Measurements from ENCODE around the gene PLK3. TPM values are rescaled to one million over a fixed set of nuclear protein-coding genes. Genes with fewer than 3 reads are reported as not detected.
"Not testable (repeated sequence)": the region's sequence is repeated elsewhere in the genome, so short reads cannot be mapped to it uniquely, and the experiment has no call there.

The PLK3 gene
- total and polyA plus RNA-seq, 10 of the 15 experiments (the other 5 are each of a cell fraction or from before 2014, with no cell fraction given), result 1.5 to 23.2 (median 12.1) TPM

GRCh38 chr1:44810762-44811105 is 10.6 kb downstream of the PLK3 start:
- in situ Hi-C loops (cut with MboI); intact Hi-C loops (cut with micrococcal nuclease; ENCODE audit: unreplicated experiment); H3K27me3 ChIP-seq (replicated peaks in 1 of 2; ENCODE audit: control insufficient read depth in 2 of 2, insufficient read depth in 2 of 2, low read length in 1 of 2); BruUV-seq (replicated peaks); H3K9me3 ChIP-seq (replicated peaks; ENCODE audit: control insufficient read depth, insufficient read depth, low read length); H2AFZ ChIP-seq (ENCODE audit: control insufficient read depth, low read depth, low read length); DNase-seq (ENCODE audit: low read depth, low spot score); H4K20me1 ChIP-seq (ENCODE audit: control insufficient read depth, insufficient read depth); H3K36me3 ChIP-seq (ENCODE audit: control insufficient read depth in 2 of 2, insufficient read depth in 2 of 2, low read length in 1 of 2); H3K4me3 ChIP-seq; H3K79me2 ChIP-seq (ENCODE audit: control insufficient read depth, insufficient read depth, low read length); ATAC-seq: not testable (repeated sequence)
- ChIA-PET SMC1A (ENCODE audit: uncharacterized antibody, unreplicated experiment) (interaction anchor here (4.6 kb wide), 1 partner anchor 9 kb away, joined by 52 read pairs; no protein-coding TSS in a partner anchor), POLR2A (interaction anchor here (0.7 to 5.1 kb wide), 6 partner anchors 8 to 493 kb away, joined by 3 to 51 read pairs (median 6); partner anchors contain the start of genes PLK3 and RNU5D-1), CTCF (interaction anchor here (1.0 to 1.8 kb wide), 3 partner anchors 8 to 80 kb away, joined by 3 to 11 read pairs (median 6); partner anchors contain the start of genes PLK3 and RNU5D-1), RAD21 (ENCODE audit: unreplicated experiment) (interaction anchor here (1.6 to 3.5 kb wide), 3 partner anchors 11 to 88 kb away, joined by 4 to 30 read pairs (median 21); partner anchors contain the start of gene PLK3)
- H3K4me1 ChIP-seq (ENCODE audit: control insufficient read depth, insufficient read depth, low read length), result peaks cover 52% of the 10 kb centered on the region
- H3K9ac ChIP-seq (ENCODE audit: control insufficient read depth, insufficient read depth, low read length), result peak overlapping the region; percentile 22; the same call in 1 of the 2 replicates
- 73% methylated on average over 4 of the region's 4 CpGs for WGBS (ENCODE audit: insufficient coverage, insufficient replicate concordance, low lambda C conversion rate, missing lambda C conversion rate)
- H3K4me2 ChIP-seq (ENCODE audit: control insufficient read depth, insufficient read depth), result peak overlapping the region; percentile 71; the same call in 1 of the 2 replicates
- peak in 1 of 2 experiments; percentile 6; a peak in 1 of 4 replicates for TF ChIP-seq IKZF2 (IDR thresholded peaks at IDR 0.05)
- peak; percentile 46; the same call in 1 of the 2 replicates for TF ChIP-seq MLLT1 (IDR thresholded peaks at IDR 0.05)
- H3K27ac ChIP-seq (ENCODE audit: control insufficient read depth, insufficient read depth), result peak overlapping the region; percentile 95
- FAIRE-seq, result peak; percentile 27

GRCh38 chr1:44811234-44811633 is 11.1 kb downstream of the PLK3 start:
- no peaks in the 10 kb centered on the region for H3K9me3 ChIP-seq (replicated peaks; ENCODE audit: control insufficient read depth, insufficient read depth, low read length)
- FAIRE-seq, result no peak
- no peaks in the 10 kb centered on the region for H4K20me1 ChIP-seq (ENCODE audit: control insufficient read depth, insufficient read depth)
- ChIA-PET SMC1A (ENCODE audit: uncharacterized antibody, unreplicated experiment) (interaction anchor here (4.6 kb wide), 1 partner anchor 9 kb away, joined by 52 read pairs; no protein-coding TSS in a partner anchor), POLR2A (interaction anchor here (0.7 to 5.1 kb wide), 5 partner anchors 7 to 492 kb away, joined by 3 to 51 read pairs (median 6); partner anchors contain the start of genes PLK3 and RNU5D-1), CTCF (interaction anchor here (1.0 to 1.8 kb wide), 2 partner anchors 8 to 11 kb away, joined by 3 to 6 read pairs; partner anchors contain the start of gene PLK3), RAD21 (ENCODE audit: unreplicated experiment) (interaction anchor here (0.7 kb wide), 1 partner anchor 88 kb away, joined by 3 read pairs; no protein-coding TSS in a partner anchor)
- in situ Hi-C loops (cut with MboI) (no loop called here), intact Hi-C loops (cut with micrococcal nuclease; ENCODE audit: unreplicated experiment) (no loop called here)
- no peak overlapping the region for H3K9ac ChIP-seq (ENCODE audit: control insufficient read depth, insufficient read depth, low read length)
- H3K27me3 ChIP-seq (replicated peaks in 1 of 2; ENCODE audit: control insufficient read depth in 2 of 2, insufficient read depth in 2 of 2, low read length in 1 of 2), result no peaks in the 10 kb centered on the region
- DNase-seq (ENCODE audit: low read depth, low spot score), result no peak
- peaks cover 49% of the 10 kb centered on the region for H3K4me1 ChIP-seq (ENCODE audit: control insufficient read depth, insufficient read depth, low read length)
- WGBS (ENCODE audit: insufficient coverage, insufficient replicate concordance, low lambda C conversion rate, missing lambda C conversion rate), result 83% methylated on average over 8 of the region's 8 CpGs
- H3K4me3 ChIP-seq, result no peak overlapping the region
- H3K79me2 ChIP-seq (ENCODE audit: control insufficient read depth, insufficient read depth, low read length), result no peaks in the 10 kb centered on the region
- BruUV-seq (replicated peaks), result no TSS peak
- no peaks in the 10 kb centered on the region; a peak in 1 of 4 replicates for H3K36me3 ChIP-seq (ENCODE audit: control insufficient read depth in 2 of 2, insufficient read depth in 2 of 2, low read length in 1 of 2)
- H2AFZ ChIP-seq (ENCODE audit: control insufficient read depth, low read depth, low read length), result no peak overlapping the region; the same call in 1 of the 2 replicates
- ATAC-seq, result no peak
- no peak overlapping the region; the same call in 1 of the 2 replicates for H3K27ac ChIP-seq (ENCODE audit: control insufficient read depth, insufficient read depth)
- H3K4me2 ChIP-seq (ENCODE audit: control insufficient read depth, insufficient read depth), result no peak overlapping the region
- TF ChIP-seq IKZF1 (conservative IDR thresholded peaks at IDR 0.05) (no peak), RELB (IDR thresholded peaks at IDR 0.05; ENCODE audit: low read depth) (no peak), SPI1 (IDR thresholded peaks at IDR 0.05; ENCODE audit: borderline replicate concordance, insufficient read depth, low read depth, low read length) (no peak), YBX1 (IDR thresholded peaks at IDR 0.05) (no peak)
- TF ChIP-seq, protein P1, sequence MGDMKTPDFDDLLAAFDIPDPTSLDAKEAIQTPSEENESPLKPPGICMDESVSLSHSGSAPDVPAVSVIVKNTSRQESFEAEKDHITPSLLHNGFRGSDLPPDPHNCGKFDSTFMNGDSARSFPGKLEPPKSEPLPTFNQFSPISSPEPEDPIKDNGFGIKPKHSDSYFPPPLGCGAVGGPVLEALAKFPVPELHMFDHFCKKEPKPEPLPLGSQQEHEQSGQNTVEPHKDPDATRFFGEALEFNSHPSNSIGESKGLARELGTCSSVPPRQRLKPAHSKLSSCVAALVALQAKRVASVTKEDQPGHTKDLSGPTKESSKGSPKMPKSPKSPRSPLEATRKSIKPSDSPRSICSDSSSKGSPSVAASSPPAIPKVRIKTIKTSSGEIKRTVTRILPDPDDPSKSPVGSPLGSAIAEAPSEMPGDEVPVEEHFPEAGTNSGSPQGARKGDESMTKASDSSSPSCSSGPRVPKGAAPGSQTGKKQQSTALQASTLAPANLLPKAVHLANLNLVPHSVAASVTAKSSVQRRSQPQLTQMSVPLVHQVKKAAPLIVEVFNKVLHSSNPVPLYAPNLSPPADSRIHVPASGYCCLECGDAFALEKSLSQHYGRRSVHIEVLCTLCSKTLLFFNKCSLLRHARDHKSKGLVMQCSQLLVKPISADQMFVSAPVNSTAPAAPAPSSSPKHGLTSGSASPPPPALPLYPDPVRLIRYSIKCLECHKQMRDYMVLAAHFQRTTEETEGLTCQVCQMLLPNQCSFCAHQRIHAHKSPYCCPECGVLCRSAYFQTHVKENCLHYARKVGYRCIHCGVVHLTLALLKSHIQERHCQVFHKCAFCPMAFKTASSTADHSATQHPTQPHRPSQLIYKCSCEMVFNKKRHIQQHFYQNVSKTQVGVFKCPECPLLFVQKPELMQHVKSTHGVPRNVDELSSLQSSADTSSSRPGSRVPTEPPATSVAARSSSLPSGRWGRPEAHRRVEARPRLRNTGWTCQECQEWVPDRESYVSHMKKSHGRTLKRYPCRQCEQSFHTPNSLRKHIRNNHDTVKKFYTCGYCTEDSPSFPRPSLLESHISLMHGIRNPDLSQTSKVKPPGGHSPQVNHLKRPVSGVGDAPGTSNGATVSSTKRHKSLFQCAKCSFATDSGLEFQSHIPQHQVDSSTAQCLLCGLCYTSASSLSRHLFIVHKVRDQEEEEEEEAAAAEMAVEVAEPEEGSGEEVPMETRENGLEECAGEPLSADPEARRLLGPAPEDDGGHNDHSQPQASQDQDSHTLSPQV (IDR thresholded peaks at IDR 0.05), result no peak

All from GM12878 (cell line).